AG04450 (cell line): ENCODE results near the gene PLCD3. TPM values are rescaled to one million over a fixed set of nuclear protein-coding genes. Genes with fewer than 3 reads are reported as not detected.

ENCODE experiments used
- CTCF ChIA-PET: fragments of 300-600, 350-600 bp; formaldehyde crosslinking; extraction: SDS; loops from one replicate; lab custom pipeline; 2022; ENCODE audit warnings: antibody characterized with exemption, inconsistent platforms; lab: Charles Lee
- POLR2A ChIA-PET: fragments of 350-600 bp; formaldehyde crosslinking; extraction: SDS; loops from one replicate; lab custom pipeline; 2021; ENCODE audit warnings: antibody characterized with exemption, inconsistent platforms; lab: Yijun Ruan, JAX
- DNase-seq: peaks from one replicate; pipeline ENCODE4 v3.0.0-alpha.2; 2011; ENCODE audit warnings: low read depth, low spot score
- H3K27ac ChIP-seq: one replicate; pipeline ENCODE4 v1.5.1; 2012; ENCODE audit warnings: low read depth, low read length, control low read depth
- H3K27me3 ChIP-seq: one replicate; pipeline ENCODE4 v1.6.0; 2012; ENCODE audit warnings: low read length; ENCODE audit not compliant: control insufficient read depth, insufficient read depth
- H3K4me3 ChIP-seq: 2 replicates; pipeline ENCODE4 v1.5.1; 2011; ENCODE audit warnings: mild to moderate bottlenecking, low read depth, low read length, control low read depth
- H3K9me3 ChIP-seq: 2 replicates; pipeline ENCODE4 v1.5.1; 2012; ENCODE audit warnings: low read length; ENCODE audit not compliant: control insufficient read depth, insufficient read depth
- CTCF ChIP-seq: IDR thresholded peaks from 2 replicates; pipeline ENCODE4 v1.5.1; 2011; ENCODE audit warnings: low read depth, low read length, control low read depth, inconsistent platforms
- polyA plus RNA-seq: library from polyadenylated mRNA; depleted of rRNA; stranded (reverse); fragments of >200 nt; gene quantifications from 2 replicates; pipeline ENCODE4 v1.2.3, GENCODE V29; 2011

Gene PLCD3
- polyA plus RNA-seq, 1 experiment: 28.2 TPM

DNA sequence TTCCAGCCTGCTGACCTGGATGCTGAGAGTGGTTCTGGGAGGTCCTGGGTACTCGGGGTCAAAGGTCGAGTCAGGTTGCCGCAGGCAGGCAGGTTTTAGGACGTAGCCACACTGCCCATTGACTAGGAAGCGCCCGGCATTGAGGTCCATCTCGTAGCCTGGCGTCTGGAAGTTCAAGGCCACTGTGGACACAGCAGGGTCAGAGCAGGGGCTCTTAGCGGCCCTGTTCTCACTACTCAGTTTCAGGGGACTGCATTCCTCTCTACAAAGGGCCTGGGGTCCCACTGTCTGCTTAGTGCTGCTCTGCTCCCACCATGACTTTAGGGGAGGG lies 18.9 kb downstream of the PLCD3 start:
- no peak for TF ChIP-seq CTCF
- CTCF ChIA-PET: no interaction called here
- H3K27me3 ChIP-seq: no peaks in the 10 kb centered on the region
- POLR2A ChIA-PET: interaction anchor here (0.6 kb wide), 1 partner anchor 37 kb away, joined by 7 read pairs; no protein-coding TSS in a partner anchor
- H3K9me3 ChIP-seq: no peaks in the 10 kb centered on the region; the same call in 1 of the 2 replicates
- H3K27ac ChIP-seq: no peak overlapping the region
- no peak for DNase-seq
- H3K4me3 ChIP-seq: no peak overlapping the region

GRCh38 chr17:45112559-45113423 lies 19.5 kb downstream of the PLCD3 start:
- no peak for TF ChIP-seq CTCF
- ChIA-PET CTCF (interaction anchor here (0.6 to 1.5 kb wide), 4 partner anchors 14 to 234 kb away, joined by 3 to 9 read pairs (median 5); partner anchors contain the start of gene ACBD4), POLR2A (interaction anchor here (0.6 to 2.0 kb wide), 2 partner anchors 15 to 36 kb away, joined by 5 to 7 read pairs; no protein-coding TSS in a partner anchor)
- Histone ChIP-seq H3K4me3 (no peak overlapping the region), H3K9me3 (no peaks in the 10 kb centered on the region; the same call in 1 of the 2 replicates), H3K27ac (no peak overlapping the region), H3K27me3 (no peaks in the 10 kb centered on the region)
- DNase-seq: no peak

DNA sequence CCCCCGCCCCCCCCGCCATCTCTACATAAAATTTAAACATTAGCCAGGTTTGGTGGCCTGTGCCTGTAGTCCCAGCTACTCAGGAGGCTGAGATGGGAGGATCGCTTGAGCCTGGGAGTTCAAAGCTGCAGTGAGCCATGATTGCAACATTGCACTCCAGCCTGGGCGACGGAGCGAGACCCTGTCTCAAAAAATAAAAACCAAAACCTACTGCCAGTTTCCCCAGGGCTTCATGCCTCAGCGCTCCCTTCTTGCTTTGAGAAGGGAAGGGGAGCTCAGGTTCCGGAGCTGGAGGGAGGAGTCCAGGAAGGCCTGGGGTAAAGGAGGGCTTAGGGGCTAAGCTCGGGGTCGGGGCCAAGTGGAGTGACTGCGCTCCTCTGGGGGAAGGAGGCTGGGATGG lies 20.5 kb downstream of the PLCD3 start:
- TF ChIP-seq CTCF: no peak
- no peak for DNase-seq
- ChIA-PET POLR2A (interaction anchor here (0.7 to 2.0 kb wide), 3 partner anchors 9 to 263 kb away, joined by 3 to 5 read pairs (median 5); no protein-coding TSS in a partner anchor), CTCF (interaction anchor here (0.6 to 1.5 kb wide), 4 partner anchors 13 to 233 kb away, joined by 3 to 9 read pairs (median 6); partner anchors contain the start of gene ACBD4)
- Histone ChIP-seq H3K9me3 (no peaks in the 10 kb centered on the region; the same call in 1 of the 2 replicates), H3K27ac (no peak overlapping the region), H3K27me3 (no peaks in the 10 kb centered on the region), H3K4me3 (no peak overlapping the region)

- no peak for DNase-seq
- ChIA-PET POLR2A (interaction anchor here (0.7 to 2.0 kb wide), 2 partner anchors 17 to 264 kb away, joined by 5 read pairs; no protein-coding TSS in a partner anchor), CTCF (interaction anchor here (1.5 kb wide), 1 partner anchor 25 kb away, joined by 9 read pairs; the partner anchor contains the start of gene ACBD4)
- no peak overlapping the region for H3K4me3 ChIP-seq
- peak overlapping the region; percentile 11 for H3K27ac ChIP-seq
- no peaks in the 10 kb centered on the region for H3K27me3 ChIP-seq
- no peak for TF ChIP-seq CTCF
- no peaks in the 10 kb centered on the region; the same call in 1 of the 2 replicates for H3K9me3 ChIP-seq
Measured at GRCh38 chr17:45110676-45111611, 21.4 kb downstream of the PLCD3 start.
